T-helper 2 cell treated with Interferon-gamma antibody and Interleukin-4, amounts not matched to agents 5 μg/mL and 100 μg/mL, for 36 hours (primary cell): ENCODE measurements around the gene CCDC183.
"Not testable (repeated sequence)": the region's sequence is repeated elsewhere in the genome, so short reads cannot be mapped to it uniquely, and the experiment has no call there.

Experiments
- DNase-seq: peaks from one replicate; pipeline ENCODE4 v3.0.0; 2021; ENCODE audit warnings: low spot score
- H3K27ac Mint-ChIP-seq: one replicate; pipeline ENCODE4 v1.8.0; 2021; ENCODE audit warnings: mild to moderate bottlenecking, mixed read lengths
- H3K27me3 Mint-ChIP-seq: one replicate; pipeline ENCODE4 v1.8.0; 2021; ENCODE audit warnings: low read depth, mixed read lengths
- H3K36me3 Mint-ChIP-seq: one replicate; pipeline ENCODE4 v1.8.0; 2021; ENCODE audit warnings: low read depth, mixed read lengths
- H3K4me1 Mint-ChIP-seq: one replicate; pipeline ENCODE4 v1.8.0; 2021; ENCODE audit warnings: low read depth, mixed read lengths
- H3K4me3 Mint-ChIP-seq: one replicate; pipeline ENCODE4 v1.8.0; 2022; ENCODE audit warnings: mild to moderate bottlenecking, moderate library complexity, mixed read lengths
- H3K9me3 Mint-ChIP-seq: one replicate; pipeline ENCODE4 v1.8.0; 2021; ENCODE audit warnings: mixed read lengths

CCDC183 gene

DNA sequence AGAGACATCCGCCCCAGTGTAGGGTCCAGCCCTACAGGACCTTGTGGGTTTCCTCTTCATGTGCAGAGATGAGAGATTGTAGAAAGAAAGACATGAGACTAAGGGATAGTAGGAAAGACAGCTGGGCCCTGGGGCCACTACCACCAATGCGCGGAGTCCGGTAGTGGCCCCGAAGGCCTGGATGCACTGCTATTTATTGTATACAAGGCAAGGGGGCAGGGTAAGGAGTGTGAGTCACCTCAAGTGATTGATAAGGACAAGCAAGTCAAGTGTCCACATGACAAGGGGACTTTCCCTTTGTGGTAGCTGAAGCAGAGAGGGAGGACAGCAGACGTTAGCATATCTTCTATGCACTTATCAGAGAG lies 11.2 kb upstream of the CCDC183 start:
- no peak for DNase-seq
- Mint-ChIP-seq H3K27ac (no peak overlapping the region), H3K27me3 (peaks cover 17% of the 10 kb centered on the region), H3K9me3 (no peaks in the 10 kb centered on the region), H3K4me3 (no peak overlapping the region), H3K36me3 (no peaks in the 10 kb centered on the region), H3K4me1 (peaks cover 14% of the 10 kb centered on the region)

DNA sequence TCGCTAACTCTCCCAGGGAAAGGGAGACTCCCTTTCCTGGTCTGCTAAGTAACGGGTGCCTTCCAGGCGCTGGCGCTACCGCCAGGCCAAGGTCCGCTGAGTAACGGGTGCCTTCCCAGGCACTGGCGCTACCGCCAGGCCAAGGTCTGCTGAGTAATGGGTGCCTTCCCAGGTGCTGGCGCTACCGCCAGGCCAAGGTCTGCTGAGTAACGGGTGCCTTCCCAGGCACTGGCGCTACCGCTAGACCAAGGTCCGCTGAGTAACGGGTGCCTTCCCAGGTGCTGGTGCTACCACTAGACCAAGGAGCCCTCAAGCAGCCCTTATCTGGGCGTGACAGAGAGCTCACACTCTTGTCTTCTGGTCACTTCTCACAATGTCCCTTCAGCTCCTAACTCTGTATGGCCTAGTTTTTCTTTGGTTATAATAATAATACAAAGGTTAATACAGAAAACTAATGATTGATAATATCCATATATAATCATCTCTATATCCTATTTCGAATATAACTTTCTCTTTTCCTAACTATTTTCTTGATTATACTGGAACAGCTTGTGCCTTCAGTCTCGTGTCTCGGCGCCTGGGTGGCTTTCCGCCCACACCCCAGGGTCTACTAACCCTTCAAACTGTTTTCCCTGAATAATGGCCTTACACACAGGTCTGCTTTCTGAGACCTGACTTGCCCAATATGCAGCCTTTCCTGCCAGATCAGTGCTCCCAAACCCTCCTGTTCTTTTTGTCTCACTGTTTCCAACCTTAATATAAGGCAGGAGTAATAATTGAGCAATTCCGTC lies 10.4 kb upstream of the CCDC183 start:
- H3K27ac Mint-ChIP-seq, H3K9me3 Mint-ChIP-seq, H3K27me3 Mint-ChIP-seq, H3K4me3 Mint-ChIP-seq, DNase-seq, H3K36me3 Mint-ChIP-seq: not testable (repeated sequence)
- H3K4me1 Mint-ChIP-seq, result peaks cover 17% of the 10 kb centered on the region

DNA sequence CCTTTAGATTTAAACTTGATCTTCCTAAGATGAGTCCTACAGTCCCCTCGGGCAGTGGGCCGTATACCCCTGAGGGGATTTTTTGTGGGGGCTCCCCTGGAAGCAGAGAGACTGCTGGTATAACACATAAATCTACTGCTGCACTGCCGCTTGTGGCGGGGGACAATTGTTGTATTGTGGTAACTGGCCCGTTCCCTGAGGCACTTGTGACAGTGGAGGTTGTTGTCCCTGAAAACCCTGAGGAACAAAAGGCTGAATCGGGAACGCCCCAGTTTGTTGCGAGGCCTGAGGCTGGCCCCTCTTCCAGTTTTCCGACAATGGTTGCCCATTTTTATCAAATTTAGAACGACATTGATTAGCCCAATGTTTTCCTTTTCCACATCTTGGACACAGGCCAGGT lies 9.7 kb upstream of the CCDC183 start:
- Mint-ChIP-seq H3K27ac (no peak overlapping the region), H3K4me3 (no peak overlapping the region), H3K4me1 (peaks cover 17% of the 10 kb centered on the region), H3K9me3 (no peaks in the 10 kb centered on the region), H3K27me3 (peaks cover 9% of the 10 kb centered on the region), H3K36me3 (no peaks in the 10 kb centered on the region)
- DNase-seq, result no peak

DNA sequence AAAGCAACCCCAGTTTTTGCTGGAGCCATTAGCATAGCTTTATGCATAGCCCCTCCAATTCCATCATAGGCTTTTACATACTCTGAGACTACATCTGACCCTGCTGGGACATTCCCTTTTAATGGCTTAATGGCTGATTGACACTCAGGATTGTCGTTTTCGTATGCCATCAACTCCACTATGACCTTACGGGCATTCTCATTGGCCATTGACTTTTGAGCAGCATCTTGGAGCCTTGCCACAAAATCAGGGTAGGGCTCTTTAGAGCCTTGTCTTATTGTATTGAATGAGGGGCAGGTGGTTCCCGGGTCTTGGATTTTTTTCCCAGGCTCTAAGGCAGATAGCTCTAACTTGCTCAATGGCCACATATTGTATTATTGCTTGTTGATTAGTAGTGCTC lies 9.2 kb upstream of the CCDC183 start:
- not testable (repeated sequence) for DNase-seq, H3K4me3 Mint-ChIP-seq, H3K27ac Mint-ChIP-seq, H3K27me3 Mint-ChIP-seq, H3K9me3 Mint-ChIP-seq, H3K36me3 Mint-ChIP-seq
- peaks cover 19% of the 10 kb centered on the region for H3K4me1 Mint-ChIP-seq

DNA sequence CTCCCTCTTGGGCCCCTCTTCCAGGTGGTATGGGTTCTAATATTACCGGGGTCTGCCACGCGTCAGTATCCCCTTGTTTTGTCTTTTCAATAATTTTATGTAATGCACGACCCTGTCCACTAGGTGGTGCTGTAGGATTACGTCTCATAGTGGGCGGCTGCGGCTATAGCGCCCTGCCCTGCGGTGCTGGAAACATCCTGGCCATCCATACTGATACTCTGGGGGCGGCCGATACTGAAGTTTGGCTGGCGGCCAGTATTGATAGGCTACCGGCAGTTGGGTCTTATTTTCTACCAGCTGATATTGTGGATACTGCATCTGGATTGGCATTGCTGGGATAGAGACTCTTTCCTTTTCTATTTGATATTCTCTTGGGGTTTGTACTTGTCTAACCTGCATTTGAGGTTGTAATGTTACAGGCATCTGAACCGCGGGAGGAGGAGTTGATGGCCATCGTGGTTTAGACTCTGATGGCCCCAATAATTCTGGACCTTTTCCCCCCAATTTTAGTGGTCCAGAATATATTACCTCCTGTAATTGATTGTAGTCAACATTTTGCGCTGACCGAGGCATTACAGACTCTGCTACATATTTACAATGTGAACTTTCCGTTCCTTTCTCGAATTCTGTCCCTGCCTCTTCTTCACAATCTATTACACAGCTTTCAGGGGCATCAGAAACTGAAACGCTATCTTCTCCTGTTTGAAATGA lies 8.3 kb upstream of the CCDC183 start:
- H3K27ac Mint-ChIP-seq, result no peak overlapping the region

GRCh38 chr9:136788644-136789522 lies 7.3 kb upstream of the CCDC183 start:
- not testable (repeated sequence) for H3K4me3 Mint-ChIP-seq, H3K27ac Mint-ChIP-seq, H3K36me3 Mint-ChIP-seq, DNase-seq, H3K27me3 Mint-ChIP-seq, H3K9me3 Mint-ChIP-seq
- peaks cover 23% of the 10 kb centered on the region for H3K4me1 Mint-ChIP-seq

More for the DNA sequence above, 8.3 kb upstream of the CCDC183 start:
- peak; percentile 82 for DNase-seq
- peak overlapping the region; percentile 3 for H3K4me3 Mint-ChIP-seq
- H3K9me3 Mint-ChIP-seq, result no peaks in the 10 kb centered on the region
- peaks cover 5% of the 10 kb centered on the region for H3K27me3 Mint-ChIP-seq
- H3K4me1 Mint-ChIP-seq, result peaks cover 23% of the 10 kb centered on the region
- H3K36me3 Mint-ChIP-seq, result peaks cover 3% of the 10 kb centered on the region

DNA sequence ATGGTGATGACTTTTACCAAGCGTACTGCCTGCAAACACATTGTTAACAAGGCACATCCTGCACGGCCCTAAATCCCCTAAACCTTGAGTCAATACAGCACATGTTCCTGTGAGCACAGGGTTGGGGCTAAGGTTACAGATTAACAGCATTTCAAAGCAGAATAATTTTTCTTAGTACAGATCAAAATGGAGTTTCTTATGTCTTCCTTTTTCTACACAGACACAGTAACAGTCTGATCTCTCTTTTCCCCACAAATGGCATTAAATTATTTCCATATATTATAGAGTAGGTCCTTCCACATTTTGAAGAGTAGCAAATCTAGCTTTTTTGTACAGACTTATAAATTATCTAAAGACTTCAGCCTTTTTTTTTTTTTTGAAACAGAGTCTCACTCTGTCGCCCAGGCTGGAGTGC lies 6.6 kb upstream of the CCDC183 start:
- Mint-ChIP-seq H3K9me3 (no peaks in the 10 kb centered on the region), H3K27me3 (peaks cover 4% of the 10 kb centered on the region), H3K36me3 (peaks cover 3% of the 10 kb centered on the region), H3K4me3 (no peak overlapping the region), H3K4me1 (peaks cover 23% of the 10 kb centered on the region), H3K27ac (no peak overlapping the region)
- no peak for DNase-seq

GRCh38 chr9:136790640-136791515 lies 5.3 kb upstream of the CCDC183 start, which contains the start of gene TMEM141:
TSS of gene TMEM141 (plus strand) at chr9:136791344. CDS start at chr9:136791371, 27 bp downstream.
- Mint-ChIP-seq H3K9me3 (no peaks in the 10 kb centered on the region), H3K4me1 (peaks cover 23% of the 10 kb centered on the region), H3K36me3 (peaks cover 3% of the 10 kb centered on the region), H3K27me3 (no peaks in the 10 kb centered on the region), H3K4me3 (peak within 1 kb of the TSS; percentile 82), H3K27ac (peak within 1 kb of the TSS; percentile 86)
- DNase-seq, result peak; percentile 100

DNA sequence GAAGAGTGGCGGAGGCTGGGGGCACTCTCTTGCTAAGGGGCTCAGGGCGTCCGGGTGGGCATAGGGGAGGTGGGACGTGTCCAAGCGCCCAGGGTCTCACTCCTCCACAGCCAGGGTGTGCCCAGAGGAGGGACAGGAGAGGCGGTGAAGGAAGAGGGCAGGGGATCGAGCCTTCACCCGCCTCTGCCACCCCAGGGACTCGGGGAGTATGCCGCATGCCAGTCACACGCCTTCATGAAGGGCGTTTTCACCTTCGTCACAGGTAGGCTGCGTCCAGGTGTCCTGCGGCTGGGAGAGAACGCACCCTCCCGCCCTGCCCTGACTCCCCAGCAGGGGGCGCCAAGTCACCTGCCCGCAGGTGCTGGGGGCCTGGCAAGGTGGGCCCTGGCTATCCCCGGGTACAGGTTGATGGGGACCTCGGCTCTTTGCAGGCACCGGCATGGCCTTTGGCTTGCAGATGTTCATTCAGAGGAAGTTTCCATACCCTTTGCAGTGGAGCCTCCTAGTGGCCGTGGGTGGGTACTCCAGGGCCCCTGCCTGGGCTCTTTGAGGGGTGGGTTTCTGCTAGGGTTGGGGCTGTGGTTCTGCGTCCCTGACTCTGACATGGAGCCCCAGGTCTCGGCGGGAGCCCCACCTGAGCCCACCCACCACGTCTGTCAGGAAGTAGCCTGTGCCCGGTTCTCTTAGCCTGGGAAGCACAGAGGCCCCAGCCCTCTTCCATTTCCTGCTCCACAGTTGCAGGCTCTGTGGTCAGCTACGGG lies 4.4 kb upstream of the CCDC183 start:
- peak overlapping the region; percentile 86 for H3K27ac Mint-ChIP-seq
- DNase-seq, result peak; percentile 51
- H3K36me3 Mint-ChIP-seq, result peaks cover 3% of the 10 kb centered on the region
- H3K4me3 Mint-ChIP-seq, result peak overlapping the region; percentile 82
- H3K4me1 Mint-ChIP-seq, result peaks cover 28% of the 10 kb centered on the region
- H3K27me3 Mint-ChIP-seq, result peaks cover 7% of the 10 kb centered on the region
- no peaks in the 10 kb centered on the region for H3K9me3 Mint-ChIP-seq

- Mint-ChIP-seq H3K36me3 (peaks cover 3% of the 10 kb centered on the region), H3K27me3 (peaks cover 15% of the 10 kb centered on the region), H3K27ac (peak overlapping the region; percentile 86), H3K9me3 (no peaks in the 10 kb centered on the region), H3K4me3 (peak overlapping the region; percentile 82), H3K4me1 (peaks cover 27% of the 10 kb centered on the region)
- DNase-seq, result no peak
These were observed 3.6 kb upstream of the CCDC183 start for GRCh38 chr9:136792321-136793085.

DNA sequence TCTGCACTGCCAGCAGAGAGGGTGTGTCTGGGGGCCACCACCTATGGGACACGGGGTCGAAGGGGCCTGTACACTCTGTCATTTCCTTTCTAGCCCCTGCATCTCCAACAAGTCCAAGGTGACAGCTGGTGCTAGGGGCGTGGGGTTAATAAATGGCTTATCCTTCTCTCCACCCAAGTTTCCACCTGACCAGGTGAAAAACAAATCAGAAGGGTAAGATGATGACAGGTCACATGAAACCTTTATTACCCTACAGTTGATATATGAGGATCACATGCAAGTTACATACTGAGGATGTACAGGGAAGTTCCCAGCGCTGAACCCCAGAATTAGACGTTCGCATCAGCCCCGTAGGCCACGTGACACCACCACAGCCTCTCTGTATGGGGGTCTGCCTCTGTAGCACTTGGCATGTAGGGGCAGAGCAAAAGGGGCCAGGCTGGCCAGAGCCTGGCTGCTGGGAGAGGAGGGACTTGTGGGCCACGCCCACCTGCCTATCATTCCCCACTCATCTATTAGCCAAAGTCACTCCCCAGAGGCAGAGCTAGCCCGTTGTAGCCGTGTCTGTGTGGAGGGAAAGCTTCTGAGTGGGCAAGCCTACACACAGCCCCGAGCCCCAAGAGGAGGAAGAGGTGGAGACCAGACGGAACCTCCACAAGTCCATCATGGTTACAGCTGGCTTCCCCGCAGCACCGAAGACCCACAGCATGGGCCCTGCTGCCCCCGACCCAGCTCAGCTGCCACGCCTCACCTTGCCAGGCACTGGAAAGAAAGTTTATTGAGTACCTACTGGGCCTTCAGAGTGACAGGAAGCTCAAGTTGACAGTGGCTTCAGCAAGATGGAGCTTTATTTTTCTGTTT lies 2.8 kb upstream of the CCDC183 start:
- H3K9me3 Mint-ChIP-seq, result no peaks in the 10 kb centered on the region
- no peak overlapping the region for H3K27ac Mint-ChIP-seq
- peaks cover 18% of the 10 kb centered on the region for H3K27me3 Mint-ChIP-seq
- no peak for DNase-seq
- no peak overlapping the region for H3K4me3 Mint-ChIP-seq
- peaks cover 20% of the 10 kb centered on the region for H3K4me1 Mint-ChIP-seq
- H3K36me3 Mint-ChIP-seq, result peaks cover 3% of the 10 kb centered on the region
